Subcutaneous abdominal adipose tissue (tissue), 5 donors: ENCODE data around the gene RAVER1.
A peak's percentile ranks its signal among the peaks of the same experiment; 100 is the strongest.

Experiments
- H3K27ac ChIP-seq: one replicate; pipeline ENCODE4 v1.7.0; 2013; ENCODE audit warnings: low read depth, mild to moderate bottlenecking, inconsistent platforms, low read length, moderate library complexity
- H3K27me3 ChIP-seq, 5 donors: one replicate each; pipeline ENCODE4 v1.7.0; 2013; ENCODE audit warnings: low read length in 5 of 5, inconsistent platforms in 1 of 5; ENCODE audit not compliant: control insufficient read depth in 5 of 5, insufficient read depth in 4 of 5
- H3K36me3 ChIP-seq, 5 donors: one replicate each; pipeline ENCODE4 v1.7.0; 2013; ENCODE audit warnings: low read length in 5 of 5; ENCODE audit not compliant: control insufficient read depth in 5 of 5, insufficient read depth in 5 of 5
- H3K4me1 ChIP-seq, 5 donors: one replicate each; pipeline ENCODE4 v1.7.0; 2013; ENCODE audit warnings: low read length in 5 of 5, mild to moderate bottlenecking in 3 of 5, moderate library complexity in 1 of 5; ENCODE audit not compliant: control insufficient read depth in 5 of 5, insufficient read depth in 5 of 5
- H3K4me3 ChIP-seq, 5 donors: one replicate each; pipeline ENCODE4 v1.7.0; 2013; ENCODE audit warnings: low read length in 5 of 5, low read depth in 1 of 5
- H3K9ac ChIP-seq, 5 donors: one replicate each; pipeline ENCODE4 v1.7.0; 2013; ENCODE audit warnings: low read length in 5 of 5, mild to moderate bottlenecking in 4 of 5, moderate library complexity in 3 of 5
- H3K9me3 ChIP-seq, 5 donors: one replicate each; pipeline ENCODE4 v1.7.0; 2013; ENCODE audit warnings: low read length in 5 of 5; ENCODE audit not compliant: control insufficient read depth in 5 of 5
- donor health status: healthy.
- donor health status: healthy.
- donor health status: healthy.
- donor health status: healthy.
- donor health status: healthy.

The RAVER1 gene

DNA sequence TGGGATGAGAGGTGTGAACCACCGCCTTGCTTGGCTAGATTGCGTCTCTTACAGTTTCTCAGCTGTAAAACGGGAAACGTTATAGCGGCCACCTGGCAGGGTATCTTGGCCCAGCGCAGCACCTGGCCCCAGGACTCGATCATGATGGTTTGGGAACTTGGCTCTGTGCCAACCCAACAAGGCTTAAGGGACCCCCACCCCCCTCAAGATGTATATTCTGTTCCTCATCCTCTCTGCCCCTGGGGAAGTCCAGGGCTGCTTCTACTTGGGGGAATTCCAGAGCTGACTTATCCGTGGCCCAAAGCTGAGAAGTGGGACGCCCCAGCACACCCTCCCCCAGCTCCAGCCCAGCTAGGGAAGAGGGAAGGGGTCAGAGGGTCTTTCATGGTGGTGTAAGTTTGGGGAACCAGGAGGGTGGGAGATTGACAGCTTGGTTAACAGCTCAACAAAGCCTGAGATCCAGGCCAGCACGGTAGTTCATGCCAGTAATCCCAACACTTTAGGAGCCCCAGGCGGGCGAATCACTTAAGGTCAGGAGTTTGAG, 61.7 kb downstream of the RAVER1 start:
- Histone ChIP-seq H3K27me3 (peaks cover 0 to 20% (median 0%) of the 10 kb centered on the region in 5 donors), H3K9ac (peak overlapping the region in 4 of 5 donors; percentile 65 to 83 (median 80)), H3K4me1 (peaks cover 21 to 57% (median 35%) of the 10 kb centered on the region in 5 donors), H3K36me3 (peaks cover 0 to 16% (median 11%) of the 10 kb centered on the region in 5 donors), H3K27ac (peak overlapping the region; percentile 88), H3K4me3 (peak overlapping the region; percentile 61 to 82 (median 78)), H3K9me3 (peaks cover 0 to 3% (median 0%) of the 10 kb centered on the region in 5 donors)

DNA sequence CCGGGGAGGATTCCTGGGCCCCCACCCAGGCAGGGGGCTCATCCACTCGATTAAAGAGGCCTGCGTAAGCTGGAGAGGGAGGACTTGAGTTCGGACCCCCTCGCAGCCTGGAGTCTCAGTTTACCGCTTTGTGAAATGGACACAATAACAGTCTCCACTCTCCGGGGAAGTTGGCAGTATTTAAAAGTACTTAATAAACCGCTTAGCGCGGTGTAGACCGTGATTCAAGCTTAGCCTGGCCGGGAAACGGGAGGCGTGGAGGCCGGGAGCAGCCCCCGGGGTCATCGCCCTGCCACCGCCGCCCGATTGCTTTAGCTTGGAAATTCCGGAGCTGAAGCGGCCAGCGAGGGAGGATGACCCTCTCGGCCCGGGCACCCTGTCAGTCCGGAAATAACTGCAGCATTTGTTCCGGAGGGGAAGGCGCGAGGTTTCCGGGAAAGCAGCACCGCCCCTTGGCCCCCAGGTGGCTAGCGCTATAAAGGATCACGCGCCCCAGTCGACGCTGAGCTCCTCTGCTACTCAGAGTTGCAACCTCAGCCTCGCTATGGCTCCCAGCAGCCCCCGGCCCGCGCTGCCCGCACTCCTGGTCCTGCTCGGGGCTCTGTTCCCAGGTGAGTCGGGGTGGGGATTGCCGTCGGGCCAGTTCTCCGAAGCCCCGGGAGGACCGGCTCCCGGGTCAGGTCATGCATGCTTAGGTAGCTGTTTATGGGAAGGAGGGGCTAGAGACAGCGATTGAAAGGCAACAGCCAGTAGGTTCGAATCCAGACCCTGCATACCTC, 62.5 kb downstream of the RAVER1 start, which contains the start of gene ICAM1:
Gene ICAM1 (plus strand): TSS at position 505 of the 779 bp plus-strand sequence. CDS start 40 bp downstream, at position 545.
- Histone ChIP-seq H3K4me1 (peaks cover 21 to 57% (median 35%) of the 10 kb centered on the region in 5 donors), H3K4me3 (peak within 1 kb of the TSS; percentile 61 to 82 (median 78)), H3K27ac (peak within 1 kb of the TSS; percentile 88), H3K9ac (peak within 1 kb of the TSS; percentile 70 to 87 (median 83)), H3K27me3 (peaks cover 0 to 20% (median 0%) of the 10 kb centered on the region in 5 donors), H3K36me3 (peaks cover 0 to 13% (median 9%) of the 10 kb centered on the region in 5 donors), H3K9me3 (peaks cover 0 to 3% (median 0%) of the 10 kb centered on the region in 5 donors)

DNA sequence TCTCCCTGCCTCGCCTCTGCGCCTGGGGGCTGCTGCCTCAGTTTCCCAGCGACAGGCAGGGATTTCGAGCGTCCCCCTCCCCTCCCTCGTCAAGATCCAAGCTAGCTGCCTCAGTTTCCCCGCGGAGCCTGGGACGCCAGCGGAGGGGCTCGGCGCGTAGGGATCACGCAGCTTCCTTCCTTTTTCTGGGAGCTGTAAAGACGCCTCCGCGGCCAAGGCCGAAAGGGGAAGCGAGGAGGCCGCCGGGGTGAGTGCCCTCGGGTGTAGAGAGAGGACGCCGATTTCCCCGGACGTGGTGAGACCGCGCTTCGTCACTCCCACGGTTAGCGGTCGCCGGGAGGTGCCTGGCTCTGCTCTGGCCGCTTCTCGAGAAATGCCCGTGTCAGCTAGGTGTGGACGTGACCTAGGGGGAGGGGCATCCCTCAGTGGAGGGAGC, 63.1 kb downstream of the RAVER1 start:
- H3K4me1 ChIP-seq = peaks cover 21 to 57% (median 35%) of the 10 kb centered on the region in 5 donors
- H3K9me3 ChIP-seq = peaks cover 0 to 3% (median 0%) of the 10 kb centered on the region in 5 donors
- H3K9ac ChIP-seq = peak overlapping the region; percentile 70 to 87 (median 83)
- peak overlapping the region; percentile 42 to 82 (median 78) for H3K4me3 ChIP-seq
- H3K27me3 ChIP-seq = peaks cover 0 to 20% (median 0%) of the 10 kb centered on the region in 5 donors
- H3K36me3 ChIP-seq = peaks cover 0 to 13% (median 7%) of the 10 kb centered on the region in 5 donors
- peak overlapping the region; percentile 88 for H3K27ac ChIP-seq

DNA sequence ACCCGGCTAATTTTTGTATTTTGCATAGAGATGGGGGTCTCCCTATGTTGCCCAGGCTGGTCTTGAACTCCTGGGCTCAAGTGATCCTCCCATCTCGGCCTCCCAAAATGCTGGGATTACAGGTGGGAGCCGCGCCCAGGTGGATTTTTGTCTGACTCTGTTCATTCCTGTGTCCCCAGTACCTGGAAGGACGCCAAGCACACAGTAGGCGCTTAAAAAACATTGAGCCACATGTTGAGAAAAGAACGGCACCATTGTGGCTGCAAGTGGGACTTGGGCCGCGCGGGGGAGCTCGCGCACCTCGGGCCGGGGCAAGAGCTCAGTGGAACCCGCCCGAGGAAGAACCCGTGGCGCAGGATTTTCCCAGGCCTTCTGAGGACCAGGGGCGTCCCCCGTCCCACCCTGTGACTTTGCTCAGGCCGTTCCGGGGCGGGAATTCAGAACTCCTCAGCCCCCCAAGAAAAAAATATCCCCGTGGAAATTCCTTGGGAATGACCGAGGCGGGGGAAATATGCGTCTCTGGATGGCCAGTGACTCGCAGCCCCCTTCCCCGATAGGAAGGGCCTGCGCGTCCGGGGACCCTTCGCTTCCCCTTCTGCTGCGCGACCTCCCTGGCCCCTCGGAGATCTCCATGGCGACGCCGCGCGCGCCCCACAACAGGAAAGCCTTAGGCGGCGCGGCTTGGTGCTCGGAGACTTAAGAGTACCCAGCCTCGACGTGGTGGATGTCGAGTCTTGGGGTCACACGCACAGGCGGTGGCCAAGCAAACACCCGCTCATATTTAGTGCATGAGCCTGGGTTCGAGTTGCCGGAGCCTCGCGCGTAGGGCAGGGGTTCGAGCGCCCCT, 63.8 kb downstream of the RAVER1 start:
- Histone ChIP-seq H3K4me3 (peak overlapping the region in 4 of 5 donors; percentile 61 to 82 (median 78)), H3K9ac (peak overlapping the region; percentile 70 to 87 (median 83)), H3K36me3 (peaks cover 0 to 8% (median 2%) of the 10 kb centered on the region in 5 donors), H3K9me3 (peaks cover 0 to 3% (median 0%) of the 10 kb centered on the region in 5 donors), H3K4me1 (peaks cover 21 to 53% (median 35%) of the 10 kb centered on the region in 5 donors), H3K27ac (peak overlapping the region; percentile 88), H3K27me3 (peaks cover 0 to 20% (median 0%) of the 10 kb centered on the region in 5 donors)

DNA sequence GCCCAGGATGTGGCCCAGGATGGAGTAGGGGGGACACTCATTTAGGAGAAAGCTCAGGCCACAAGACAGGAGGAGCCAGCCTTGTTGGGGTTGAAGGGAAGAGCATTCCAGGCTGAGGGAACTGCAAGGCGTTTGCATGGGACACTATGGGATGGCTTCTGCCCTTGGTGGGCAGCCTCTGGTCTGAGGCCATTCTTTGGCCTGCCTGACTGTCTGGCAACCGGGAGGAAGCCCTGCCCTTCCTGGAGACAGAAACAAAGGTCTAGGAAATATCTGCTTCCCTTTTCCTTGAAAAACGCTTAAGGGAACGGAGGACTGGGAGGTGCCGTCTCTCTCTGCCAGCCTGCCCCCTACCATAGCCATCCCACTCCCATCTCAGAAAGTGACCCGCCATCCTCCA, 65.3 kb downstream of the RAVER1 start:
- Histone ChIP-seq H3K27ac (peak overlapping the region; percentile 88), H3K36me3 (peaks cover 0 to 8% (median 0%) of the 10 kb centered on the region in 5 donors), H3K9ac (peak overlapping the region in 2 of 5 donors; percentile 16 to 78), H3K4me3 (peak overlapping the region in 3 of 5 donors; percentile 13 to 42 (median 21)), H3K27me3 (peaks cover 0 to 20% (median 0%) of the 10 kb centered on the region in 5 donors), H3K4me1 (peaks cover 21 to 53% (median 35%) of the 10 kb centered on the region in 5 donors), H3K9me3 (peaks cover 0 to 3% (median 0%) of the 10 kb centered on the region in 5 donors)

DNA sequence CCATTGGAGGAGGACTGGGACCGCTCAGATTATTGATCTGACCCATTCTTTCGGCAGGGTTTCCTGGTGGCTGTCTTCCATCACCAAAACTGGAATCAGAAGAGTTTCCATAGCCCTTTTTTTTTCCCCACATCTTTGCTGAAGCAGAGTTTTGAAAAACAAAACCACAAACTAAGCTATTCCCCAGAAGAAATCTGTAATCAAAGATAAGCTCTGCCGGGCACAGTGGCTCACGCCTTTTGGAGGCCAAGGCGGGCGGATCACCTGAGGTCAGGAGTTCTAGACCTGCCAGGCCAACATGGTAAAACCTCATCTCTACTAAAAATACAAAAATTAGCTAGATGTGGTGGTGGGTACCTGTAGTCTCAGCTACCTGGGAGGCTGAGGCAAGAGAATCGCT, 66.6 kb downstream of the RAVER1 start:
- peaks cover 0 to 4% (median 0%) of the 10 kb centered on the region in 5 donors for H3K36me3 ChIP-seq
- H3K9ac ChIP-seq = no peak overlapping the region
- peaks cover 0 to 3% (median 0%) of the 10 kb centered on the region in 5 donors for H3K9me3 ChIP-seq
- H3K4me3 ChIP-seq = no peak overlapping the region
- peaks cover 0 to 20% (median 0%) of the 10 kb centered on the region in 5 donors for H3K27me3 ChIP-seq
- peaks cover 18 to 40% (median 28%) of the 10 kb centered on the region in 5 donors for H3K4me1 ChIP-seq
- H3K27ac ChIP-seq = no peak overlapping the region
